GOT3 (cell line): Measurements from ENCODE around the gene TPSB2.
"Not testable (repeated sequence)": the region's sequence is repeated elsewhere in the genome, so short reads cannot be mapped to it uniquely, and the experiment has no call there.

Experiments
- DNase-seq: peaks from one replicate; lab custom pipeline; 2025; ENCODE audit warnings: mixed read lengths; lab: John Stamatoyannopoulos, UW

The TPSB2 gene

DNA sequence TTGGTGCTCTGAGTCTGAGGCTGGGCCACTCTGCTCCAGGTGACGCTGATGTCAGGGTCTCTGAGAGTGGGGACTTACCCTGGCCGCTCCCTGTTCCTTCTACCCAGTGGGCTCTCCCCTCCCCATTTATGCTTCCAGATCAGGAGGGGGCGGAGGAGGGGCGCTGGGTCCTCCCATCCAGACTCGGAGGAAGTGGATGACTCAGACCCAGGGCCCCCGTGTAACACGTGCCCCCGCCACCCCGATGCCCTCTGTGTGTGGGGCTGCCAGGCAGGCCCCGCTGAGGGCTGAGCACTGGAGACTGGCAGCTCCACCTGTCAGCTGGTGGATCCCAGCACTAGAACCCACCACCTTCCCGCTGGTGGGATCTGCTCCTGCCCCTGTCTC, at the start of gene TPSB2:
Gene TPSB2 (minus strand): TSS at position 101 of the 387 bp plus-strand sequence. CDS start 233 bp downstream, outside the sequence.
- not testable (repeated sequence) for DNase-seq

GRCh38 chr16:1279081-1279944, 49.3 kb upstream of the TPSB2 start:
- DNase-seq, result no peak

DNA sequence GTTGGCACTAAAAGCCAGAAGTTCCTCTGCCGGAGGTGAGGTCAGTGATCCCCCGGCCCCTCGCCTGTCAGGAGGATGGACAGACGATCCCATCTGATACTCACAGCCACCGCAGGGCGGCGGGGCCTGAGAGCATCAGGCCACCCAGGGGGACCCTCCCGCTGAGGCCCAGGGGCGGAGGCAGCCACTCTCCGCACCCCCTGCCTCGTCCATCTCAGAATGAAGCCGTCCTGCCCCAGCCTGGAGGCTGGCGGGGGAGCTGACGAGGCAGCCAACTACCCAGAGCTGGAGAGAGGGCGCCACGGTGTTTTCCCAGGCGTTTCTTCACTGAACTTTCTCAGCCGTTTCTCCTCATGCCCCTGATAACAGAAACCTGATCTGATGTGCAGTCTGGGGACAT, 48.5 kb upstream of the TPSB2 start:
- no peak for DNase-seq

DNA sequence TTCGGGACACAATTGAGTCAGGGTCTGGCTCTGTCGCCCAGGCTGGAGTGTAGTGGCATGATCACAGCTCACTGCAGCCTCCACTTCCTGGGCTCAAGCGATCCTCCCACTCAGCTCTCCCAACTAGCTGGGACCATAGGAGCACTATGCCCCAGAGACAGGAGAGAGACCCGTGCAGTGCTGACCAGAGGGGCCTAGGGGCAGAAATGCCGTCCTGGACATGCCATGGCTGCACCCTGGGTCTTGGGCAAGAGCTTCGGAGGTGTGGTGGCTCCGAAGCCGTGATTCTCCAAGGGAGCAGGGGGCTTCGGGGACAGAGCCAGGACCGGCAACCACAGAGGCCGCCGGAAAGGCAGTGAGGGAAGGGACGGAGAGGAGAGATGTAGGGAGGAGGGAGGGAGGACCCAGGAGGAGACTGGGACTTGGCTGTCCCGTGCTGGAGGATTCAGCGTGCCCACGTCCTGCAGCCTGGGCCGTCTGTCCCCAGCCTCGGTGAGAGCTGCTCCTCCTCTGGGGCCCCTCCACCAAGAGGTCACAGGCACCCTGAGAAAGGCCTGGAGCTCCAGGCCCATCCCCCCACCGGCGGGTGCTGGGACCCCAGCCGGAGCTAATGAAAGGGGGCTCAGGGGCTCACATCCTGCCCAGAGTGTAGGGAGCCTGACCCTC, 47.8 kb upstream of the TPSB2 start:
- DNase-seq, result no peak

DNA sequence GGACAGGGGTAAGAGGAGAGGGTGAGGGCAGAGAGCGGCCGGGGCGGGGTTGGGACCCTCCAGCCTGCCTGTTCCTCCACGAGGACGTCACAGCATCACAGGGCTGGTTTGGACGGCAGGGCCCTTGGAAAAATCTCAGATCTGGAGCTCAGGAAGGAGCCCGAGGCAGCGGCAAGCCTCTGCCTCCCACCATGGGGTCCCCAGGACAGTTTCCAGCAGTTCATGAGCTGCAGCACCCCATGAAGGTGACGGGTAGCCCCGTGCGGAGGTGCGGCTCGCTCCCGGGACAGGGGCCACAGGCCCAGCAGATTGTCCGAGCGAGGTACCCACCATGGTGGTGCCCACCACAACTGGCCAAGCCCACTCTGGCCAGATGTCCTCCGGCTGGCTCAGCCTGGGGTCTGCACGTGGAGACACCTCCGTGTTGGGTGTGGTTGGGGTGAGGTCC, 47.2 kb upstream of the TPSB2 start:
- DNase-seq, result no peak

- no peak for DNase-seq
Measured at GRCh38 chr16:1276580-1276878, 46.5 kb upstream of the TPSB2 start.

- DNase-seq, result no peak
Measured at GRCh38 chr16:1275791-1276579, 46.0 kb upstream of the TPSB2 start.

DNA sequence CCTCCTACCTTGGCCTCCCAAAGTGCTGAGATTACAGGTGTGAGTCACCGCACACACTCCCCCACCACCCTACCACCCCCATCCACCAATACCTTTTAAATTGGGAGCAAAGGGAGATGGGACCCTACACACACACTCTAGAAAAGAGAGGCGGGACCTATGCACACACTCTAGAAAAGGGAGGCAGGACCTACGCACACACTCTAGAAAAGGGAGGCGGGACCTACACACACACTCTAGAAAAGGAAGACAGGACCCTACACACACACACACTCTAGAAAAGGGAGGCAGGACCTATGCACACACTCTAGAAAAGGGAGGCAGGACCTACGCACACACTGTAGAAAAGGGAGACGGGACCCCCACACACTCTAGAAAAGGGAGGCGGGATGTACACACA, 44.8 kb upstream of the TPSB2 start:
- DNase-seq, result no peak

DNA sequence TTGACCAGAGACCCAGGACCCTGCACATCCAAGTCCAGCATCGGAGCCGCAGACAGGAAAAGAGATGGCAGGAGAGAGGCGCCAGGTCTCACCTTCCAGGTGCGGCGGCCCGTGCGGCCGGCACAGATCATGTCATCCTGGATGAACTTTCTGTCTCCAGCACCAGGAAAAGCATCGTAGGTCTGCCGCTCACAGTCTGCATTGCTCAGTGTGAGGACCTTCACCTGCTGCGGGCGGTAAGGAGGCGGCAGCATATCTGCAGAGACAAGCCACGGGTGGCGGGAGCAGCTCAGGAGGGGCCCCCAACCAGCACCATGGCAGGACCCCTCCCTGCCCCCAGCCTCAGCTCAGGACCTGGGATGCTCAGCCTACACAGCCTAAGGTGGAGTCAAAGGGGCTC, 43.8 kb upstream of the TPSB2 start:
- DNase-seq, result no peak

DNA sequence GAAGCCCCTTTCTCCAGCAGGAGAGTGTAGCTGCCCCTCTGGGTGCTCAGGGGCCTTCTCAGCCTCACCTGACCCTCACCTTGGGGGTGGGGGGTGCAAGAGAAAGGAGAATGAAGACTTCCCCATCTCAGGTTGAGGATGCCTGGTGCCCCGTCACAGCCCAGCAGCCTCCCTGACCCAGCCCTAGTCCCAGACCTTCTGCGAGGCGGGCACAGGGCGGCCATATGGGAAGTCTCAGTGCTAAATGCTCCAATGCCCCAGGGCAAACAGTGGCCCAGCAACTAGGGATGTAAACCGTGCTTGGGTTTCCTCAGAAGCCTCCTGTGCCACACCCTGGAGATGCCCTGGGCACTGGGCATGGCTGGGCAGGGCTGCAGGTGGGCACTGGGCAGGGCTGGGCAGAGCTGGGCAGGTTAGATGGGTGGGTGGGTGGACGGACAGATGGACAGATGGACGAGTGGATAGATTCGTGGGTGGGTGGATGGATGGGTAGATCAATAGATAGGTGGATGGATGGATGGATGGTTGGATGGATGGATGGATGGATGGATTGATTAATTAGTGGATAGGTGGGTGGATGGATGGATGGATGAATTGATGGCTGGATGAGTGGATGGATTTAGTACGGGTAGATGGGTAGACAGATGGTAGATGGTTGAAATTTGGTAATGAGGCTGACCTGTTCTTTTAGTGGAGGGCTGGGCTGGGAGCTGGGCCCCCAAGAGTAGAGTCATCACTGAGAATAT, 42.6 kb upstream of the TPSB2 start:
- DNase-seq, result no peak

- DNase-seq, result not testable (repeated sequence)
Measured at GRCh38 chr16:1271724-1272413, 41.9 kb upstream of the TPSB2 start.

DNA sequence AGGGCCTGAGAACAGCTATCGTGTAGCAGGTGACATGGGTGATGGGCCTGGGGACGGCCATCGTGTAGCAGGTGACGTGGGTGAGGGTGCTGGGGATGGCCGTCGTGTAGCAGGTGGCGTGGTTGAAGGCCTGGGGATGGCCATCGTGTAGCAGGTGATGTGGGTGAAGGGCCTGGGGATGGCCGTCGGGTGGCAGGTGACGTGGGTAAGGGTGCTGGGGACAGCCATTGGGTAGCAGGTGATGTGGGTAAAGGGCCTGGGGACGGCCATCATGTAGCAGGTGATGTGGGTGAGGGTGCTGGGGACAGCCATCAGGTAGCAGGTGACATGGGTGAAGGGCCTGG, 41.4 kb upstream of the TPSB2 start:
- DNase-seq, result no peak

DNA sequence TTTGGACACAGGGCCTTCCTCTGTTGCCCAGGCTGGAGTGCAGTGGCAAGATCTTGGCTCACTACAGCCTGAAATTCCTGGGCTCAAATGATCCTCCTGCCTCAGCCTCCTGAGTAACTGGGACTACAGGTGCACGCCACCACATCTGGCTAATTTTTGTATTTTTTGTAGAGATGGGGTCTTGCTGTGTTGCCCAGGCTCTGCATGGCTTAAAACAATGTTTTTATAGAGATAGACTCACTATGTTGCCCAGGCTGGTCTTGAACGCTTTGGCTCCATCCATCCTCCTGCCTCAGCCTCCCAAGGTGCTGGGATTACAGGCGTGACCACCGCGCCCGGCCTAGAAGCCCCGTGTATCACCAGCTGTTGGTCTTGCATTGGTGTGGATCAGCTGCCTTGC, 39.4 kb upstream of the TPSB2 start:
- not testable (repeated sequence) for DNase-seq

- DNase-seq, result no peak
Measured at GRCh38 chr16:1265826-1266225, 35.8 kb upstream of the TPSB2 start.

- no peak for DNase-seq
Measured at GRCh38 chr16:1265090-1265630, 35.2 kb upstream of the TPSB2 start.

DNA sequence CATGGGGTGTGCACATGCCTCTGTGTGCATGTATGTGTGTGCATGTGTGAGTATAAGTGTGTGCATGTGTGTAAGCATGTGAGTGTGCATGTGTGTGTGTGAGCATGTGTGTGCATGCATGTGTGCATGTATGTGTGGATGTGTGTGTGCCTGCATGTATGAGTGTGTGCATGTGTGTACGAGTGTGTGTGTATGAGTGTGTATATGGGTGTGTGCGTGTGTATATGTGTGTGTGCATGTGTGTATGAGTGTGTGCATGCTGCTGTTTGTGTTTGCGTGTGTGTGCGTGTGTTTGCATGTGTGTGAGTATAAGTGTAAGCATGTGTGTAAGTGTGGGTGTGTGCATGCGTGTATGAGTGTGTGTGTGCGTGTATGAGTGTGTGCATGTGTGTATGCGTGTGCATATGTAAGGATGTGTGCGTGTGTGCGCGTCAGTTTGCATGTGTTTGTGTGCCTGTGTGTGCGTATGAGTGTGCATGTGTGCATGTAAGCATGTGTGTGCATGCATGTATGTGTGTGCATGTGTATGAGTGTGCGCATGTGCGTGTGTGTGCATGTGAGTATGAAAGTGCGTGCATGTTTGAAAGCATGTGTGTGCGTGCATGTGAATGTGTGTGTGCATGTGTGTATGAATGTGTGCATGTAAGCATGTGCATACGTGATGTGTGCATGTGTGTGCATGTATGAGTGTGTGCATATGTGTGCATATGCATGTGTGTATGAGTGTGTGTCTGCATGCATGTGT, 34.5 kb upstream of the TPSB2 start:
- no peak for DNase-seq

DNA sequence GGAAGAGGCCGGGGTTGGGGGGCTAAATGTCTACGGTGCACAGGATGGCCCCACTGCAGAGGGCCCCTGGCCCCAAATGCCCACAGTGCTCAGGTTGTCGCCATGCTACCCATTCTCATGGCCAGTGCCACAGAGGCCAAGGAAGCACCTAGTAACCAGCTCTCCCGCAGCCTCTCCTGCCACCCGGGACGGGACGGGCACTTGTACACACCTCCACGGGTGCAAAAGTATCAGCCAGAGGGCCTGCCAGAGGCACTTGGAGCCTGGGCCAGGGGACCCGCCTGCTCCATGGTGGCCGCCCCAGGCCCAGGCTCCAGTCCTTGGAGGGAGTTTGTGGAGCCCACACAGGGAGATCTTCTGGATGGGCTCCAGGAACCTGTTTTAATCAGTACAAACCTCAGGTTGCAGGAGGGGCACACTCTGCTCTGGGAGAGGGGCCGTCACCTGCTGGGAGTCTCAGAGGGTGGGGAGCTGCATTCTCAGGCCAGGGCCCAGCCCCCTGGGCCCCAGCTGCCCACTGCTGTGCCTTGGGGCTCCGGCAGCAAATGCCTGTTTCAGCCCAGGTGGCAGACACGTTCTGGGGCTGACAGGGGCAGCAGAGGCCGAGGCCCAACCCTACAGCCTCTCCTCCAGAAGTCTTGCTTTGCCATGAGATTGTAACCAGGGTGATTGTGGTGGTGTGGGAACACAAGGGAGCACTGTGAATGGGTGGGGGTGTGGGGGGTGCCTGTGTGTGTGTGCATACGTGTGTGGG, 33.8 kb upstream of the TPSB2 start:
- no peak for DNase-seq

DNA sequence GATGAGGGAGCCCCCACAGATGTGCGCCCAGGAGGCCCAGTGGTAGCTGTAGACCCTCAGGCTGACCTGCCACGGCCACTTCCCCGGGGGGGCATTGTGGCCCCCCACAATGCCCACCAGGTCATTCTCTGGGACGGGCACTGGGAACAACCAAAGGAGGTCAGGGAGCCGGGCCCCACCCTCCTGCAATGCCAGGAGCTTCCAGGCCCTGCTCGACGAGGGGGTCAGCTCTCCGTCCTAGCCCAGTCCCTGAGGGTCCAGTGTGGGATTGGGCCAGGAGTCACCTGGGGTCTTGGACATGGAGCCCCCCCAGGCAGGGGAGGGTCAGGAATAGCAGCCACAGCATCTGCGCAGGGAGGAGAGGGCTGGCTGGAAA, 32.9 kb upstream of the TPSB2 start:
- no peak for DNase-seq

- DNase-seq, result no peak
Measured at GRCh38 chr16:1262210-1262845, 32.3 kb upstream of the TPSB2 start.
